Adrenal gland (tissue), 5 donors: ENCODE data around the gene ACSL5.

Source experiments
- CTCF ChIP-seq, 6 experiments: fragments of 450-650 bp in 4 of 6; fragments of 200-600 bp in 2 of 6; sonication (generic) in 1 of 6; IDR thresholded peaks; 1 replicate in 5 of 6; 2 replicates in 1 of 6; pipeline versions ENCODE4 v1.5.1 to v1.8.0; 2016 to 2021; ENCODE audit warnings: antibody characterized with exemption in 6 of 6, mild to moderate bottlenecking in 2 of 6, moderate library complexity in 1 of 6
- POLR2A ChIP-seq, 2 donors: fragments of 450-650 bp; IDR thresholded peaks; one replicate each; pipeline ENCODE4 v1.6.1; 2017; ENCODE audit warnings: antibody characterized with exemption in 2 of 2, mild to moderate bottlenecking in 2 of 2, moderate library complexity in 1 of 2
- donor health status: DM: no; HTN: no; CAD: no.

GRCh38 chr10:112385201-112385600 lies 11.3 kb downstream of the ACSL5 start:
- no peak for TF ChIP-seq POLR2A (IDR thresholded peaks at IDR 0.05)
- TF ChIP-seq CTCF (IDR thresholded peaks at IDR 0.05) = no peak
